T-cell (primary cell): ENCODE measurements around the gene CKB. TPM values are rescaled to one million over a fixed set of nuclear protein-coding genes. Genes with fewer than 3 reads are reported as not detected.

ENCODE experiments used
- ATAC-seq, 4 experiments: fragments of 200-7000 bp in 3 of 4; fragments of 150-1000 bp in 1 of 4; cut with Tn5 transposase; replicated peaks in 1 of 4; 1 replicate in 3 of 4; 2 replicates in 1 of 4; pipeline ENCODE4 v1.10.0; 2021; ENCODE audit warnings: moderate library complexity in 3 of 4, mild to moderate bottlenecking in 2 of 4, moderate number of reproducible peaks in 1 of 4
- CTCF ChIA-PET, 2 donors: fragments of 300-600 bp; sonication (Branson Sonifier 250); formaldehyde crosslinking; loops; one replicate each; lab custom pipeline; 2022; ENCODE audit warnings: antibody characterized with exemption in 2 of 2; lab: Charles Lee
- POLR2A ChIA-PET, 2 donors: fragments of 300-600 bp; sonication (Branson Sonifier 250); formaldehyde crosslinking; loops; one replicate each; lab custom pipeline; 2022; ENCODE audit warnings: antibody characterized with exemption in 2 of 2; lab: Charles Lee
- DNase-seq, 35 experiments: peaks; one replicate each; pipeline versions ENCODE4 v3.0.0 to v3.0.0-alpha.2; 2013 to 2023
- H3K27ac ChIP-seq: one replicate; pipeline ENCODE4 v1.5.1; 2013; ENCODE audit warnings: low read length
- H3K27me3 ChIP-seq, 2 experiments: replicated peaks in 1 of 2; 1 replicate in 1 of 2; 2 replicates in 1 of 2; pipeline versions ENCODE4 v1.6.1 to v1.7.0; 2013; ENCODE audit warnings: low read length in 1 of 2, mixed read lengths in 1 of 2; ENCODE audit not compliant: control insufficient read depth in 2 of 2, insufficient read depth in 2 of 2; ENCODE audit errors: extremely low read depth in 1 of 2
- H3K36me3 ChIP-seq, 2 donors: 1 replicate in 1 of 2; 2 replicates in 1 of 2; pipeline versions ENCODE4 v1.6.1 to v1.7.0; 2013; ENCODE audit warnings: low read length in 1 of 2; ENCODE audit not compliant: control insufficient read depth in 2 of 2, insufficient read depth in 1 of 2; ENCODE audit errors: extremely low read depth in 1 of 2
- H3K4me1 ChIP-seq, 2 experiments: 1 replicate in 1 of 2; 2 replicates in 1 of 2; pipeline versions ENCODE4 v1.6.1 to v1.7.0; 2013; ENCODE audit warnings: low read length in 2 of 2, mixed read lengths in 1 of 2; ENCODE audit not compliant: insufficient read depth in 2 of 2, control insufficient read depth in 1 of 2; ENCODE audit errors: extremely low read depth in 1 of 2
- H3K4me3 ChIP-seq, 2 donors: 1 replicate in 1 of 2; 2 replicates in 1 of 2; pipeline versions ENCODE4 v1.5.1 to v1.7.0; 2013; ENCODE audit warnings: mild to moderate bottlenecking in 2 of 2, low read length in 1 of 2, moderate library complexity in 1 of 2; ENCODE audit not compliant: control insufficient read depth in 1 of 2; ENCODE audit errors: extremely low read depth in 1 of 2
- H3K9me3 ChIP-seq: 2 replicates; pipeline ENCODE4 v1.7.0; 2013
- H3K27ac Mint-ChIP-seq, 2 donors: one replicate each; pipeline ENCODE4 v1.8.0; 2020 to 2021; ENCODE audit warnings: mild to moderate bottlenecking in 2 of 2, mixed read lengths in 2 of 2
- H3K27me3 Mint-ChIP-seq, 2 donors: one replicate each; pipeline ENCODE4 v1.8.0; 2021 to 2022; ENCODE audit warnings: mixed read lengths in 2 of 2
- H3K36me3 Mint-ChIP-seq: one replicate; pipeline ENCODE4 v1.8.0; 2021; ENCODE audit warnings: mixed read lengths
- H3K4me1 Mint-ChIP-seq, 3 donors: one replicate each; pipeline ENCODE4 v1.8.0; 2020 to 2022; ENCODE audit warnings: mixed read lengths in 3 of 3, mild to moderate bottlenecking in 1 of 3
- H3K4me3 Mint-ChIP-seq, 3 donors: one replicate each; pipeline ENCODE4 v1.8.0; 2020 to 2022; ENCODE audit warnings: mild to moderate bottlenecking in 3 of 3, mixed read lengths in 3 of 3, moderate library complexity in 3 of 3
- H3K9me3 Mint-ChIP-seq, 3 donors: one replicate each; pipeline ENCODE4 v1.8.0; 2020 to 2022; ENCODE audit warnings: mixed read lengths in 3 of 3
- WGBS: methylation state at CpG from one replicate; pipeline ENCODE4 v1.1.5; 2013; ENCODE audit warnings: missing lambda C conversion rate; ENCODE audit not compliant: insufficient coverage; 5-methylcytosine and 5-hydroxymethylcytosine counted together
- total RNA-seq, 35 experiments: library from RNA in 6 of 35; stranded (reverse) in 6 of 35; fragments of 120-200 nt in 1 of 35; gene quantifications; one replicate each; pipeline versions ENCODE4 v1.2.1 to v1.2.4 and lab custom pipeline; 2013 to 2026

Gene CKB
- 1 to 10 TPM; 4.7 to 7.6 (median 6.6) TPM for total RNA-seq
- 2.1 TPM for total RNA-seq (2013)
- total RNA-seq (lab: John Stamatoyannopoulos, UW) = 0.34 to 7.1 (median 2.7) reads per million in 29 experiments

DNA sequence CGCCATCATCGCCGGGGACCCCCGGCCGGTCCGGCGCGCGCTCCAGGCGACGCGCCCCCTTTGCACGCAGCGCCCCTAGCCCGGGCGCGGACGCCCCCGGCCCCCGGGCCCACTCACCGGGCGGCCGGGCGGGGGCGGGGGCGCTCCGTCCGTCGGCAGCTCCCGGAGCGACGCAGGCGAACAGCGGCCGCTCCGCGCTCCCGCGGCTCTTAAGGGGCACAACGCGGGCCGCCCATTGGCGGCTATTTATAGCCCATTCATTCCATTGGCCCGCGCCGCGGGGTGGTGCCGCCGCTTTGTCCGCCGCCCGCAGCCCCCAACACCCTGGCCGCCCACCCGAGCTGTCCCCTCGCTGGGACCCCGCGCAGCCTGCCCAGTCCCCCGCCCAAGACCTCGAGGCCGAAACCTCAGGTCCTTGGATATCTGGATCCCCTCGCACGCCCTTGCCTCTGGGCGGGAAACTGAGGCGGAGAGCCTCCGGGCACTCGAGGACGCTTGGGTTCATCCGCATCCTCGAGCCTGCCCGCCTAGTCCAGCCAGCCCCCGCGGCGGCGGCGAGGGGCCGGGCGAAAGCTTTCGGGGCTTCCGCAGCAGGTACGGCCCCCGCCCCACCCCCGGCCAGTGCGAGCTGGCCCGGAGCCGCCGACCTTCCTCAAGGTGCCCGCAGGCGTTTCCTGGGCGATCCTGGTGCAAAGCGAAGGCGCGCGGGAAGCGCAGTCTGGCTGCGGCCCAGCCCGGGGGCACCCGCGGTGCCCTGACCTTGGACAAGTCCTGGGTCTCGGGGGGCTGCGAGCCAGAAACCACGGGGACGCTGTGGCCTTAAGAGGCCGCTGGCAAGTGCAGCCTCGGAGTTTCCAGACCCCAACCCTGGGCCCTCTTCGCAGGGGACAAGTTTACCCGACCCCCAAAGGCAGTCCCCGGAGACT lies at the start of gene CKB:
TSS of gene CKB (minus strand) at position 182 of the 926 bp plus-strand sequence. CDS start 337 bp downstream, outside the sequence.
- Mint-ChIP-seq H3K9me3 (no peaks in the 10 kb centered on the region), H3K27ac (no peak within 1 kb of the TSS), H3K27me3 (peaks cover 6 to 12% of the 10 kb centered on the region in 2 donors), H3K4me3 (peak within 1 kb of the TSS; percentile 51 to 55 (median 52)), H3K4me1 (peaks cover 14 to 25% (median 24%) of the 10 kb centered on the region in 3 donors), H3K36me3 (no peaks in the 10 kb centered on the region)
- no peaks in the 10 kb centered on the region for H3K9me3 ChIP-seq
- POLR2A ChIA-PET = no interaction called here
- H3K27ac ChIP-seq = no peak within 1 kb of the TSS
- ATAC-seq = no peak
- WGBS = 10% methylated on average over 105 of the region's 107 CpGs
- CTCF ChIA-PET = interaction anchor here in 1 of 2 donors (1.2 kb wide), 1 partner anchor 30 kb away, joined by 3 read pairs; no protein-coding TSS in a partner anchor
- peaks cover 3 to 58% of the 10 kb centered on the region in 2 experiments for H3K27me3 ChIP-seq
- peak within 1 kb of the TSS; percentile 27 to 57 for H3K4me3 ChIP-seq
- H3K4me1 ChIP-seq = peaks cover 2 to 53% of the 10 kb centered on the region in 2 experiments
- DNase-seq = peak in 1 of 35 experiments; percentile 34
- H3K36me3 ChIP-seq = no peaks in the 10 kb centered on the region

DNA sequence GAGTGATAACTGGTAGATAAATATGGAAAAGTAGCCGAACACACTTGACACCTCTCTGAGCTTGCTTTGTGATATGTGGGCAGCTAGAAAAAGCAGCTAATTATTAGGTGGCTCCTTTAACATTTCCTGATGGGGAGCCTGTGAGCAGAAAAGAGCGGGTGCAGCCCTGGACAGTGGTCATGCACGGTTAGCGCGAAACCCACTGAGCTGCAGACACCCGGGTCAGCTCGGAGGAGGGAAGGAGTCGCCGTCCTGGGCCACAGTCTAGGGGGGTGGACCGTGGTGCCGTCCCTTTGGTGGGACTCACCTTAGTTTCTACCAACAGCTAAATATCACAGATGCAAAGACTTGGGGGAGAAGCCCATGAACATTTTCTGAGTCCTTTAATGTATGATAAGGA lies 46.8 kb upstream of the CKB start:
- no peak overlapping the region for H3K27ac ChIP-seq
- ATAC-seq (no peak), DNase-seq (no peak)
- peaks cover 4 to 16% of the 10 kb centered on the region in 2 donors for H3K36me3 ChIP-seq
- Mint-ChIP-seq H3K4me3 (no peak overlapping the region), H3K4me1 (peaks cover 6 to 22% (median 16%) of the 10 kb centered on the region in 3 donors), H3K27ac (no peak overlapping the region), H3K36me3 (peaks cover 11% of the 10 kb centered on the region), H3K27me3 (no peaks in the 10 kb centered on the region), H3K9me3 (no peaks in the 10 kb centered on the region)
- H3K9me3 ChIP-seq = no peaks in the 10 kb centered on the region
- ChIA-PET POLR2A (interaction anchor here in 1 of 2 donors (1.0 kb wide), 1 partner anchor 121 kb away, joined by 3 read pairs; no protein-coding TSS in a partner anchor), CTCF (interaction anchor here in 1 of 2 donors (0.6 kb wide), 1 partner anchor 83 kb away, joined by 3 read pairs; no protein-coding TSS in a partner anchor)
- H3K27me3 ChIP-seq = no peaks in the 10 kb centered on the region
- 100% methylated on average over 1 of the region's 11 CpGs for WGBS
- peaks cover 0 to 8% of the 10 kb centered on the region in 2 experiments for H3K4me1 ChIP-seq
- no peak overlapping the region for H3K4me3 ChIP-seq

DNA sequence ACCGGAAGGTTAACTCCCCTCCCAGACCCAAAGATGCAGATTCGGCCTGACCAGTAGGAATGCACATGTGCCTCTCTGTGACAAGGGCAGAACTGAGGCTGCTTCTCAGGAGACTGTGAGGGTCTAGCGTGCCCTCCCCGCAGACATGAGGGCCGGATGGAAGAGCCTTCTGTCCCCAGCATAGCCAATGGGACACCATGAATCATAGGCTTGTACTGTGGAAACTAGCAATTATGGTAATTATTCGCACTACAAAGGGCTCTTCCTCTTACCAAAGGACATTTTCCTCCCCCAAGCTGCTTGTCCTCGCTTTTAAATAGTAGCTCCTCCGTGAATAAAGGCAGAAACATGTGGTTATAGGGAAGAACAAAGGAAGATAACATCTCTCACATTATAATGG lies 46.3 kb upstream of the CKB start:
- no peak overlapping the region for H3K27ac Mint-ChIP-seq
- H3K4me1 ChIP-seq = peaks cover 0 to 12% of the 10 kb centered on the region in 2 experiments
- peaks cover 6% of the 10 kb centered on the region for H3K36me3 Mint-ChIP-seq
- H3K4me3 ChIP-seq = no peak overlapping the region
- no peak for ATAC-seq
- H3K4me3 Mint-ChIP-seq = no peak overlapping the region
- no peaks in the 10 kb centered on the region for H3K9me3 Mint-ChIP-seq
- POLR2A ChIA-PET = interaction anchor here in 1 of 2 donors (1.0 kb wide), 1 partner anchor 120 kb away, joined by 3 read pairs; no protein-coding TSS in a partner anchor
- H3K36me3 ChIP-seq = peaks cover 4 to 11% of the 10 kb centered on the region in 2 donors
- no peaks in the 10 kb centered on the region for H3K27me3 Mint-ChIP-seq
- peaks cover 6 to 25% (median 20%) of the 10 kb centered on the region in 3 donors for H3K4me1 Mint-ChIP-seq
- H3K9me3 ChIP-seq = no peaks in the 10 kb centered on the region
- no peak for DNase-seq
- no peaks in the 10 kb centered on the region for H3K27me3 ChIP-seq
- CTCF ChIA-PET = interaction anchor here in 1 of 2 donors (0.6 kb wide), 1 partner anchor 84 kb away, joined by 3 read pairs; no protein-coding TSS in a partner anchor
- H3K27ac ChIP-seq = no peak overlapping the region
- WGBS = 97% methylated on average over 5 of the region's 8 CpGs

DNA sequence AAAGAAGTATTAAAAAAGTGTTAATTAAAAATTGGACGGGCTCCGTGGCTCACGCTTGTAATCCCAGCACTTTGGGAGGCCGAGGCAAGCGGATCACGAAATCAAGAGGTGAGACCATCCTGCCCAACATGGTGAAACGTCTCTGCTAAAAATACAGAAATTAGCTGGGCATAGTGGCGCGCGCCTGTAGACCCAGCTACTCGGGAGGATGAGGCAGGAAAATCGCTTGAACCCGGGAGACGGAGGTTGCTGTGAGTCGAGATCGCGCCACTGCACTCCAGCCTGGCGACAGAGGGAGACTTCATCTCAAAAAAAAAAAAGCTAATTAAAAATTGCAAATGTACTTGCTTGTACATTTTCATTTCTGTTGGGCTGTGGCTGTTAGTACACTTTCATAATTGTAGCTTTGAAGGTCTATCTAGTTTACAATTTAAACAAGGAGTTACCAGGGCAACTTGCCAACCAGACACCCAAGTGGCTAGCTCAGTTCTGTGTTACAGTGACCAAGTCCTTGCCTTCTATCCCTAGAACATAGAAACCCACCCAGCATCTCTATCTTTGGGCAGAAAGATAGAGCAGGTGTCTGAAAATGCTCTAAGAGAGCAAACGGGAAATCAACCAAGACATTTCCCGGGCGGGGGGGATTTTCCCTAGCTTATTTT lies 41.3 kb upstream of the CKB start:
- Histone ChIP-seq H3K4me3 (peak overlapping the region; percentile 75 to 87), H3K27ac (no peak overlapping the region), H3K27me3 (no peaks in the 10 kb centered on the region), H3K4me1 (peaks cover 18 to 42% of the 10 kb centered on the region in 2 experiments), H3K9me3 (no peaks in the 10 kb centered on the region), H3K36me3 (peaks cover 0 to 22% of the 10 kb centered on the region in 2 donors)
- Mint-ChIP-seq H3K9me3 (no peaks in the 10 kb centered on the region), H3K27ac (peak overlapping the region in 1 of 2 donors; percentile 61), H3K4me3 (peak overlapping the region; percentile 92 to 98 (median 93)), H3K36me3 (peaks cover 6% of the 10 kb centered on the region), H3K27me3 (no peaks in the 10 kb centered on the region), H3K4me1 (peaks cover 44 to 61% (median 51%) of the 10 kb centered on the region in 3 donors)
- WGBS = 86% methylated on average over 12 of the region's 21 CpGs
- DNase-seq (no peak), ATAC-seq (no peak)
- CTCF ChIA-PET = interaction anchor here (0.5 to 0.8 kb wide), 3 partner anchors 42 to 967 kb away, joined by 3 to 4 read pairs (median 3); no protein-coding TSS in a partner anchor
- POLR2A ChIA-PET = interaction anchor here (0.6 kb wide), 2 partner anchors 32 to 85 kb away, joined by 7 to 11 read pairs; no protein-coding TSS in a partner anchor

DNA sequence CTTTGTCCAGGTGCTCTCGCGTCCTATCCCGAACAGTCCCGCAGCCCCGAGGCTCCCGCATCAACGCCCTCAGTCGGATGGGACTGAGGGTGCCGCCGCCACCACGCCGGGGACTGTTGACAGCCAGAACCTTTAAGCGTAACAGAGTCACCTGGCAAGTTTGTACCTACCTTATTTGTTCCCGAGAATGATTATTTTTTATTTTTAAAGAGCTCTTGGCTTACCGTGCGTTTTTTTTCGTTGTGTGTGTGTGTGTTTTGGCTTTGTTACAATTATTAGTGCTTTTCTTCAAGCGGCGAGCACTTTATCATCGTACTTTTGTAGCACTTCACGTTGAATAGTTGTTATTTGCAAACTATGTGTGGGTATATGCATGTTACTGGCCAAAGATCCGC lies 40.6 kb upstream of the CKB start:
- ATAC-seq = peak in 1 of 4 experiments; percentile 26
- peak in 4 of 35 experiments; percentile 5 to 24 (median 17) for DNase-seq
- peaks cover 19 to 47% of the 10 kb centered on the region in 2 experiments for H3K4me1 ChIP-seq

More for the DNA sequence above, 40.6 kb upstream of the CKB start:
- Mint-ChIP-seq H3K27ac (peak overlapping the region; percentile 85 to 87), H3K9me3 (no peaks in the 10 kb centered on the region), H3K4me3 (peak overlapping the region; percentile 92 to 98 (median 93)), H3K4me1 (peaks cover 51 to 69% (median 58%) of the 10 kb centered on the region in 3 donors), H3K27me3 (no peaks in the 10 kb centered on the region), H3K36me3 (peaks cover 10% of the 10 kb centered on the region)
- POLR2A ChIA-PET = no interaction called here
- Histone ChIP-seq H3K27ac (peak overlapping the region; percentile 30), H3K36me3 (peaks cover 0 to 28% of the 10 kb centered on the region in 2 donors), H3K27me3 (no peaks in the 10 kb centered on the region), H3K4me3 (peak overlapping the region; percentile 75 to 87), H3K9me3 (no peaks in the 10 kb centered on the region)
- CTCF ChIA-PET = no interaction called here
- WGBS = 3% methylated on average over 8 of the region's 22 CpGs
